Measurements from ENCODE around the gene RASGRF1.
"Not testable (repeated sequence)": the region's sequence is repeated elsewhere in the genome, so short reads cannot be mapped to it uniquely, and the experiment has no call there.

Gene RASGRF1

GRCh38 chr15:79117442-79118204 is 27.0 kb upstream of the RASGRF1 start:
- H3K4me2 ChIP-seq (ENCODE audit: low read depth, low read length) = no peak overlapping the region
- no peaks in the 10 kb centered on the region for H3K79me2 ChIP-seq (ENCODE audit: low read length)
- H3K9me3 ChIP-seq (replicated peaks; ENCODE audit: insufficient read depth, low read length) = no peaks in the 10 kb centered on the region
- no peaks in the 10 kb centered on the region for H3K4me1 ChIP-seq (ENCODE audit: low read length)
- DNase-seq = no peak
- no peak overlapping the region for H2AFZ ChIP-seq (ENCODE audit: low read length)
- no peaks in the 10 kb centered on the region for H3K27me3 ChIP-seq (replicated peaks; ENCODE audit: insufficient read depth, low read length)
- TF ChIP-seq EZH2 (optimal IDR thresholded peaks at IDR 0.05; ENCODE audit: low read depth, low read length) = no peak
- no peak for TF ChIP-seq EZH2phosphoT487 (IDR thresholded peaks at IDR 0.05; ENCODE audit: low read length)
- TF ChIP-seq CTCF (IDR thresholded peaks at IDR 0.05; ENCODE audit: low read length) = no peak
- H3K27ac ChIP-seq (ENCODE audit: low read length) = no peak overlapping the region
- no peaks in the 10 kb centered on the region for H3K36me3 ChIP-seq (replicated peaks; ENCODE audit: insufficient read depth, low read length)
- H3K9me2 ChIP-seq (replicated peaks; ENCODE audit: insufficient read depth, low read length) = no peaks in the 10 kb centered on the region
- H3F3A ChIP-seq (ENCODE audit: insufficient read depth, low read length) = no peaks in the 10 kb centered on the region
- H3K9ac ChIP-seq (ENCODE audit: low read length) = no peak overlapping the region
- H4K20me1 ChIP-seq (ENCODE audit: insufficient read depth, low read length) = no peaks in the 10 kb centered on the region
- no peak overlapping the region for H3K4me3 ChIP-seq (ENCODE audit: low read length)

GRCh38 chr15:79116771-79117170 is 26.2 kb upstream of the RASGRF1 start:
- H3K4me2 ChIP-seq (ENCODE audit: low read depth, low read length) = no peak overlapping the region
- no peak for TF ChIP-seq EZH2 (optimal IDR thresholded peaks at IDR 0.05; ENCODE audit: low read depth, low read length)
- no peak for TF ChIP-seq CTCF (IDR thresholded peaks at IDR 0.05; ENCODE audit: low read length)
- no peak for TF ChIP-seq EZH2phosphoT487 (IDR thresholded peaks at IDR 0.05; ENCODE audit: low read length)
- H3F3A ChIP-seq (ENCODE audit: insufficient read depth, low read length) = no peaks in the 10 kb centered on the region
- no peak overlapping the region for H3K27ac ChIP-seq (ENCODE audit: low read length)
- H3K9me3 ChIP-seq (replicated peaks; ENCODE audit: insufficient read depth, low read length) = no peaks in the 10 kb centered on the region
- no peak overlapping the region for H2AFZ ChIP-seq (ENCODE audit: low read length)
- no peaks in the 10 kb centered on the region for H3K36me3 ChIP-seq (replicated peaks; ENCODE audit: insufficient read depth, low read length)
- no peak overlapping the region for H3K9ac ChIP-seq (ENCODE audit: low read length)
- no peak overlapping the region for H3K4me3 ChIP-seq (ENCODE audit: low read length)
- no peaks in the 10 kb centered on the region for H4K20me1 ChIP-seq (ENCODE audit: insufficient read depth, low read length)
- DNase-seq = no peak
- no peaks in the 10 kb centered on the region for H3K27me3 ChIP-seq (replicated peaks; ENCODE audit: insufficient read depth, low read length)
- H3K79me2 ChIP-seq (ENCODE audit: low read length) = no peaks in the 10 kb centered on the region
- no peaks in the 10 kb centered on the region for H3K9me2 ChIP-seq (replicated peaks; ENCODE audit: insufficient read depth, low read length)
- no peaks in the 10 kb centered on the region for H3K4me1 ChIP-seq (ENCODE audit: low read length)

- H3K4me1 ChIP-seq (ENCODE audit: low read length) = no peaks in the 10 kb centered on the region
- H3K9me3 ChIP-seq (replicated peaks; ENCODE audit: insufficient read depth, low read length) = no peaks in the 10 kb centered on the region
- H3K9ac ChIP-seq (ENCODE audit: low read length) = no peak overlapping the region
- no peak overlapping the region for H3K27ac ChIP-seq (ENCODE audit: low read length)
- no peak for TF ChIP-seq EZH2 (optimal IDR thresholded peaks at IDR 0.05; ENCODE audit: low read depth, low read length)
- H3K79me2 ChIP-seq (ENCODE audit: low read length) = no peaks in the 10 kb centered on the region
- no peaks in the 10 kb centered on the region for H4K20me1 ChIP-seq (ENCODE audit: insufficient read depth, low read length)
- no peaks in the 10 kb centered on the region for H3K36me3 ChIP-seq (replicated peaks; ENCODE audit: insufficient read depth, low read length)
- H3K4me3 ChIP-seq (ENCODE audit: low read length) = no peak overlapping the region
- H2AFZ ChIP-seq (ENCODE audit: low read length) = no peak overlapping the region
- H3F3A ChIP-seq (ENCODE audit: insufficient read depth, low read length) = no peaks in the 10 kb centered on the region
- no peaks in the 10 kb centered on the region for H3K27me3 ChIP-seq (replicated peaks; ENCODE audit: insufficient read depth, low read length)
- H3K9me2 ChIP-seq (replicated peaks; ENCODE audit: insufficient read depth, low read length) = no peaks in the 10 kb centered on the region
- no peak overlapping the region for H3K4me2 ChIP-seq (ENCODE audit: low read depth, low read length)
- DNase-seq = no peak
Measured at GRCh38 chr15:79115986-79116665, 25.5 kb upstream of the RASGRF1 start.

GRCh38 chr15:79113831-79114230 is 23.3 kb upstream of the RASGRF1 start:
- Histone ChIP-seq H3K4me2 (ENCODE audit: low read depth, low read length) (no peak overlapping the region), H3F3A (ENCODE audit: insufficient read depth, low read length) (no peaks in the 10 kb centered on the region), H4K20me1 (ENCODE audit: insufficient read depth, low read length) (no peaks in the 10 kb centered on the region), H3K27me3 (replicated peaks; ENCODE audit: insufficient read depth, low read length) (no peaks in the 10 kb centered on the region), H3K9ac (ENCODE audit: low read length) (no peak overlapping the region), H3K27ac (ENCODE audit: low read length) (no peak overlapping the region), H3K9me3 (replicated peaks; ENCODE audit: insufficient read depth, low read length) (no peaks in the 10 kb centered on the region), H3K4me1 (ENCODE audit: low read length) (no peaks in the 10 kb centered on the region), H3K9me2 (replicated peaks; ENCODE audit: insufficient read depth, low read length) (no peaks in the 10 kb centered on the region), H3K4me3 (ENCODE audit: low read length) (no peak overlapping the region), H3K36me3 (replicated peaks; ENCODE audit: insufficient read depth, low read length) (no peaks in the 10 kb centered on the region), H3K79me2 (ENCODE audit: low read length) (no peaks in the 10 kb centered on the region), H2AFZ (ENCODE audit: low read length) (no peak overlapping the region)
- TF ChIP-seq EZH2 (optimal IDR thresholded peaks at IDR 0.05; ENCODE audit: low read depth, low read length) = no peak
- no peak for TF ChIP-seq CTCF (IDR thresholded peaks at IDR 0.05; ENCODE audit: low read length)
- TF ChIP-seq EZH2phosphoT487 (IDR thresholded peaks at IDR 0.05; ENCODE audit: low read length) = no peak
- no peak for DNase-seq

GRCh38 chr15:79111404-79111803 is 20.8 kb upstream of the RASGRF1 start:
- peaks cover 12% of the 10 kb centered on the region for H3K4me1 ChIP-seq (ENCODE audit: low read length)
- not testable (repeated sequence) for H4K20me1 ChIP-seq (ENCODE audit: insufficient read depth, low read length); H3K4me2 ChIP-seq (ENCODE audit: low read depth, low read length); H3K36me3 ChIP-seq (replicated peaks; ENCODE audit: insufficient read depth, low read length); H3K4me3 ChIP-seq (ENCODE audit: low read length); H3K27me3 ChIP-seq (replicated peaks; ENCODE audit: insufficient read depth, low read length); H3K9ac ChIP-seq (ENCODE audit: low read length); H2AFZ ChIP-seq (ENCODE audit: low read length); DNase-seq; H3F3A ChIP-seq (ENCODE audit: insufficient read depth, low read length); H3K79me2 ChIP-seq (ENCODE audit: low read length); H3K9me3 ChIP-seq (replicated peaks; ENCODE audit: insufficient read depth, low read length); H3K9me2 ChIP-seq (replicated peaks; ENCODE audit: insufficient read depth, low read length); H3K27ac ChIP-seq (ENCODE audit: low read length)

All from MM.1S (cell line).